ENCODE data around the gene RNASE12.
"Not testable (repeated sequence)": the region's sequence is repeated elsewhere in the genome, so short reads cannot be mapped to it uniquely, and the experiment has no call there.

DNA sequence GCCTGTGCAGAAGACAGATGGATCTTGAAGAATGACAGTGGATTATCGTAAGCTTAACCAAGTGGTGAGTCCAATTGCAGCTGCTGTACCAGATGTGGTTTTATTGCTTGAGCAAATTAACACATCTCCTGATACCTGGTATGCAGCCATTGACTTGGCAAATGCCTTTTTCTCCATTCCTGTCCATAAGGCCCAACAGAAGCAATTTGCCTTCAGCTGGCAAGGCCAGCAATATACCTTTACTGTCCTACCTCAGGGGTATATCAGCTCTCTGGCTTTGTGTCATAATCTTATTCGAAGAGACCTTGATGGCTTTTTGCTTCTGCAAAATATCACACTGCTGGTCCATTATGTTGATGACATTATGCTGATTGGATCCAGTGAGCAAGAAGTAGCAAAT is 21.3 kb downstream of the RNASE12 start:
- TF ChIP-seq, protein P1, sequence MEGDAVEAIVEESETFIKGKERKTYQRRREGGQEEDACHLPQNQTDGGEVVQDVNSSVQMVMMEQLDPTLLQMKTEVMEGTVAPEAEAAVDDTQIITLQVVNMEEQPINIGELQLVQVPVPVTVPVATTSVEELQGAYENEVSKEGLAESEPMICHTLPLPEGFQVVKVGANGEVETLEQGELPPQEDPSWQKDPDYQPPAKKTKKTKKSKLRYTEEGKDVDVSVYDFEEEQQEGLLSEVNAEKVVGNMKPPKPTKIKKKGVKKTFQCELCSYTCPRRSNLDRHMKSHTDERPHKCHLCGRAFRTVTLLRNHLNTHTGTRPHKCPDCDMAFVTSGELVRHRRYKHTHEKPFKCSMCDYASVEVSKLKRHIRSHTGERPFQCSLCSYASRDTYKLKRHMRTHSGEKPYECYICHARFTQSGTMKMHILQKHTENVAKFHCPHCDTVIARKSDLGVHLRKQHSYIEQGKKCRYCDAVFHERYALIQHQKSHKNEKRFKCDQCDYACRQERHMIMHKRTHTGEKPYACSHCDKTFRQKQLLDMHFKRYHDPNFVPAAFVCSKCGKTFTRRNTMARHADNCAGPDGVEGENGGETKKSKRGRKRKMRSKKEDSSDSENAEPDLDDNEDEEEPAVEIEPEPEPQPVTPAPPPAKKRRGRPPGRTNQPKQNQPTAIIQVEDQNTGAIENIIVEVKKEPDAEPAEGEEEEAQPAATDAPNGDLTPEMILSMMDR (conservative IDR thresholded peaks at IDR 0.05): not testable (repeated sequence)
- not testable (repeated sequence) for TF ChIP-seq ZFX (IDR thresholded peaks at IDR 0.05)
